ENCODE results near the gene TLL2.

DNA sequence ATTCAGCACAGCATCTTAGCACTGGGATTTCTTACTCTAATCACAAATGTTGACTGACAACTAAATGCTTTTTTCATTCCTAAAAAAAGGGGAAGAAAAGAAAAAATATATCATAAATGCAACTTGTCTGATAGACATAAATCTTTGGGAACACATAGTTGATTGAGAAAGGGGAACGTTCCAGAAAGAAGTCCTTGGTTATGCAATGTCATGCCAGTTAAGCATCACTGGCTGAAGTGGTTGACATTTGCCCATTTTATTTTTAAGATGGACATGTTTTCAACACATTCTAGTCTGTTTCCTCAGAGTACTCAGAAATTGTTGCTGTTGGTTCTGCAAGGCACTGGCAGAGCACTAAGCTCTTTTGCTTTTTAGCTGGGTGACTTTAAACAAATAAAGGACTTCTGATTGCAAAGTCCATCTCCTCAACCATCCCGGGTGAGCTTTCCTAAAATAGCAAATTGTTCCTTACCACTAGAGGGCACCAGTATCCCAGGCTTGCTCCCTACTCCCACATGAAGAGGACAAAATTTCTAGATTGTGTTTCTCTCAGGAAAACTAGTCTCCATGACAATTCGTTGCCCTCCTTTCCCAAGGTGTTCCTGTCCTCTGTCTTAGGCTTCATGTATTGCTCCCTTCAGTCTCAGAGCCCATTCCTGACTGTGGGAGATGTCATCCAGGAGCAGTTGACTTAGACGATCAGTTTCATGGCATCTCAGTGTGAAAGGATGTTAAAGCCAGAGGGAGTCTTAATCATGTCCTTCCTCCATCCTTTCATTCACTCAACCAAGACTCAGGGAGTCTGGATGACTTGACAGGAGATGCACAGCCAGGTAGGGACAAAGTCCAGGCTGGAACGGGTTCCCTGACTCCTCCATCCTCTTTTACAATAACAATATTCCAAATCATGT lies 178.9 kb downstream of the TLL2 start:
- TF ChIP-seq POLR2AphosphoS5 (IDR thresholded peaks at IDR 0.05) (no peak), CTCF (IDR thresholded peaks at IDR 0.05) (peak; percentile 30 to 69 (median 50))

All from gastroesophageal sphincter (tissue), 3 donors.